T-helper 2 cell treated with Interferon-gamma antibody and Interleukin-4, amounts not matched to agents 5 μg/mL and 100 μg/mL, for 36 hours (primary cell): ENCODE data around the gene LTV1.
"Not testable (repeated sequence)": the region's sequence is repeated elsewhere in the genome, so short reads cannot be mapped to it uniquely, and the experiment has no call there.

Experiments used
- DNase-seq: peaks from one replicate; pipeline ENCODE4 v3.0.0; 2021; ENCODE audit warnings: low spot score
- H3K27ac Mint-ChIP-seq: one replicate; pipeline ENCODE4 v1.8.0; 2021; ENCODE audit warnings: mild to moderate bottlenecking, mixed read lengths
- H3K27me3 Mint-ChIP-seq: one replicate; pipeline ENCODE4 v1.8.0; 2021; ENCODE audit warnings: low read depth, mixed read lengths
- H3K36me3 Mint-ChIP-seq: one replicate; pipeline ENCODE4 v1.8.0; 2021; ENCODE audit warnings: low read depth, mixed read lengths
- H3K4me1 Mint-ChIP-seq: one replicate; pipeline ENCODE4 v1.8.0; 2021; ENCODE audit warnings: low read depth, mixed read lengths
- H3K4me3 Mint-ChIP-seq: one replicate; pipeline ENCODE4 v1.8.0; 2022; ENCODE audit warnings: mild to moderate bottlenecking, moderate library complexity, mixed read lengths
- H3K9me3 Mint-ChIP-seq: one replicate; pipeline ENCODE4 v1.8.0; 2021; ENCODE audit warnings: mixed read lengths

LTV1 gene, protein sequence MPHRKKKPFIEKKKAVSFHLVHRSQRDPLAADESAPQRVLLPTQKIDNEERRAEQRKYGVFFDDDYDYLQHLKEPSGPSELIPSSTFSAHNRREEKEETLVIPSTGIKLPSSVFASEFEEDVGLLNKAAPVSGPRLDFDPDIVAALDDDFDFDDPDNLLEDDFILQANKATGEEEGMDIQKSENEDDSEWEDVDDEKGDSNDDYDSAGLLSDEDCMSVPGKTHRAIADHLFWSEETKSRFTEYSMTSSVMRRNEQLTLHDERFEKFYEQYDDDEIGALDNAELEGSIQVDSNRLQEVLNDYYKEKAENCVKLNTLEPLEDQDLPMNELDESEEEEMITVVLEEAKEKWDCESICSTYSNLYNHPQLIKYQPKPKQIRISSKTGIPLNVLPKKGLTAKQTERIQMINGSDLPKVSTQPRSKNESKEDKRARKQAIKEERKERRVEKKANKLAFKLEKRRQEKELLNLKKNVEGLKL

DNA sequence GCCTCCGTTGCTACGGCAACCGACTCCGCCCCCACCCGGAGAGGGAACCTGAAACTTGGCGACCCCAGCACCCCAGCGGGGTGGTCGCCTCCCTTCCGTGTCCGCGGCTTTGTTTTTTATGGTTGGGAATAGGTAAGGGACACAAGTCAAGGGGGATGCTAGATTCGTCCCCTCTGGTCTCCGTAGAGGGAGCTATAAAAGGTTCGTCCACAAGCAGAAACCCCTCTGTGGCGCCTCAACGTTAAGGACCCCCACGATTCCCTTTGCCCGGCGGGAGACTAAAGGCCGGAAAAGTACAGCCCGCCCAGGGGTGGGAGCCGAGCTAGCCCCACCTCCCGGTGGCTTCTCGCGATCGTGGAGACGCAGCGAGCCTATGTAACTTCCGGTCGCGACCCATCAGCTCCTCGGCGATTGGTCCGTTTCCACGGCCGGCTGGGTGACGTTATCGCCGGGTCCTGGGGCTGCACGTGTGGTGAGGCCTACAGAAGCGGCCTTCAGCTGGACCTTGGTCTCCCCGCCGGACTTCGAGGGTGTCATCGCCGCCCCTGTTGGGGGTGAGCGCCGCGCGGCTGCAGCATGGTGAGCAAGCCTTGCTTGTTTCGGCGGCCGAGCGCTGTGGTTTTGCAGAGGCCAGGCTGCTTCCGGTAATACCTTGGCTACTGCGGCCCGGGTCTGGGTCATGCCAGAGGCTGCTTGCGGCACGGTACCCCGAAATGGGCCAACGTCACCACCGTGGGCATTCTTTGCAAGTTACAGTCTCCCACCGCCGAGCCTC is at the start of gene LTV1:
TSS of gene LTV1 (plus strand) at position 437 of the 775 bp plus-strand sequence. CDS start at position 577, 140 bp downstream.
- Mint-ChIP-seq H3K27me3 (no peaks in the 10 kb centered on the region), H3K9me3 (no peaks in the 10 kb centered on the region), H3K36me3 (peaks cover 32% of the 10 kb centered on the region), H3K4me3 (peak within 1 kb of the TSS; percentile 92), H3K27ac (peak within 1 kb of the TSS; percentile 96), H3K4me1 (peaks cover 17% of the 10 kb centered on the region)
- peak; percentile 91 for DNase-seq

- not testable (repeated sequence) for H3K27me3 Mint-ChIP-seq, H3K4me3 Mint-ChIP-seq, DNase-seq, H3K4me1 Mint-ChIP-seq, H3K27ac Mint-ChIP-seq
- peaks cover 59% of the 10 kb centered on the region for H3K36me3 Mint-ChIP-seq
- peaks cover 38% of the 10 kb centered on the region for H3K9me3 Mint-ChIP-seq
Measured at GRCh38 chr6:143796551-143796950, 46.6 kb upstream of the LTV1 start.

DNA sequence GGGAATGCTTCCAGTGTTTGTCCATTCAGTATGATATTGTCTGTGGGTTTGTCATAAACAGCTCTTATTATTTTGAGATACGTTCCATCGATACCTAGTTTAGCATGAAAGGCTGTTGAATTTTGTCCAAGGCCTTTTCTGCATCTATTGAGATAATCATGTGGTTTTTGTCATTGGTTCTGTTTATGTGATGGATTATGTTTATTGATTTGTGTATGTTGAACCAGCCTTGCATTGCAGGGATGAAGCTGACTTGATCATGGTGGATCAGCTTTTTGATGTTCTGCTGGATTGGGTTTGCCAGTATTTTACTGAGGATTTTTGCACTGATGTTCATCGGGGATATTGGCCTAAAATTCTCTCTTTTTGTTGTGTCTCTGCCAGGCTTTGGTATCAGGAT is 44.7 kb upstream of the LTV1 start:
- H3K36me3 Mint-ChIP-seq, result peaks cover 52% of the 10 kb centered on the region
- not testable (repeated sequence) for H3K4me1 Mint-ChIP-seq, H3K4me3 Mint-ChIP-seq, H3K27ac Mint-ChIP-seq, H3K27me3 Mint-ChIP-seq, DNase-seq
- peaks cover 29% of the 10 kb centered on the region for H3K9me3 Mint-ChIP-seq

GRCh38 chr6:143802833-143803565 is 40.1 kb upstream of the LTV1 start:
- H3K36me3 Mint-ChIP-seq, result peaks cover 49% of the 10 kb centered on the region
- H3K27ac Mint-ChIP-seq, result no peak overlapping the region

GRCh38 chr6:143803769-143804568 is 39.2 kb upstream of the LTV1 start:
- peaks cover 21% of the 10 kb centered on the region for H3K9me3 Mint-ChIP-seq
- H3K27me3 Mint-ChIP-seq, result no peaks in the 10 kb centered on the region
- H3K36me3 Mint-ChIP-seq, result peaks cover 46% of the 10 kb centered on the region
- H3K27ac Mint-ChIP-seq, result no peak overlapping the region
- DNase-seq, result no peak
- peaks cover 20% of the 10 kb centered on the region for H3K4me1 Mint-ChIP-seq
- H3K4me3 Mint-ChIP-seq, result no peak overlapping the region

More at GRCh38 chr6:143802833-143803565, 40.1 kb upstream of the LTV1 start:
- DNase-seq, result no peak
- H3K4me3 Mint-ChIP-seq, result no peak overlapping the region
- peaks cover 20% of the 10 kb centered on the region for H3K4me1 Mint-ChIP-seq
- peaks cover 28% of the 10 kb centered on the region for H3K9me3 Mint-ChIP-seq
- no peaks in the 10 kb centered on the region for H3K27me3 Mint-ChIP-seq

GRCh38 chr6:143804835-143805239 is 38.3 kb upstream of the LTV1 start:
- DNase-seq, result no peak
- H3K9me3 Mint-ChIP-seq, result peaks cover 14% of the 10 kb centered on the region
- H3K4me3 Mint-ChIP-seq, result no peak overlapping the region
- peaks cover 20% of the 10 kb centered on the region for H3K4me1 Mint-ChIP-seq
- H3K36me3 Mint-ChIP-seq, result peaks cover 37% of the 10 kb centered on the region
- H3K27me3 Mint-ChIP-seq, result no peaks in the 10 kb centered on the region
- no peak overlapping the region for H3K27ac Mint-ChIP-seq

- peaks cover 4% of the 10 kb centered on the region for H3K9me3 Mint-ChIP-seq
- no peak overlapping the region for H3K4me3 Mint-ChIP-seq
- DNase-seq, result peak; percentile 91
- H3K4me1 Mint-ChIP-seq, result peaks cover 18% of the 10 kb centered on the region
- peaks cover 25% of the 10 kb centered on the region for H3K36me3 Mint-ChIP-seq
- no peaks in the 10 kb centered on the region for H3K27me3 Mint-ChIP-seq
- no peak overlapping the region for H3K27ac Mint-ChIP-seq
Measured at GRCh38 chr6:143806282-143807102, 36.6 kb upstream of the LTV1 start.

DNA sequence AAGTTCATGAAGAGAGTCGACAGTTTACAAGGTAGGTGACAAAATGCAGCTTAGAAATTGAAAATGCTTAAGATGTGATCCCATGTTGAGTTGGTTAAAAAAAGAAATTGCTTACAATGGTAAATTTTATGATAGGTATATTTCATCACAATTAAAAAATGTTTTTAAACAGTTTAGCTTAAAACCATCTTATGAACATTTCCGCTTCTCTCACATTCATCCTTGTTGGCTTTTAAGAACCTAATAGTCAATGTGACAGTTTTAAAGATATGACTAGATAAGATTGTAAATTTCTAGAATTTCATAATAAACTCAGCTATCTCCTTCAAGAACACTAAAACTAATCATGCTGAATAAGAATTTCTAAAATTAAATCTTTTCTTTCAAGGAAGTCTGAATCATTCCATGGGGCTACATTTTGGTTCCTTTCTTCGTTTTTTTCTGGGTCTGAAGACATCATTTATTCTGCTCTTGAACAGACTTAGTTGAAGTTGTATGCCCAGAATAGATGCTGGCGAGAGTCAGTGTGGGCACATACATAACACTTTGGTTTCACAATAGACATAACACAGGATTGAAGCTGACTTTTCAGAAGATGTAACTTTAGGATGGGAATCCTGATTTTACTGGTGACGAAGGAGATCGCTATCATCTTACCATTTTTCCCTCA is 35.9 kb upstream of the LTV1 start:
- H3K4me3 Mint-ChIP-seq, result no peak overlapping the region
- peaks cover 18% of the 10 kb centered on the region for H3K4me1 Mint-ChIP-seq
- peaks cover 4% of the 10 kb centered on the region for H3K9me3 Mint-ChIP-seq
- H3K27me3 Mint-ChIP-seq, result no peaks in the 10 kb centered on the region
- H3K27ac Mint-ChIP-seq, result no peak overlapping the region
- H3K36me3 Mint-ChIP-seq, result peaks cover 20% of the 10 kb centered on the region
- DNase-seq, result no peak

GRCh38 chr6:143810745-143811144 is 32.4 kb upstream of the LTV1 start:
- peaks cover 13% of the 10 kb centered on the region for H3K36me3 Mint-ChIP-seq
- H3K27me3 Mint-ChIP-seq, result no peaks in the 10 kb centered on the region
- peaks cover 14% of the 10 kb centered on the region for H3K4me1 Mint-ChIP-seq
- H3K4me3 Mint-ChIP-seq, result no peak overlapping the region
- DNase-seq, result no peak
- H3K27ac Mint-ChIP-seq, result no peak overlapping the region
- no peaks in the 10 kb centered on the region for H3K9me3 Mint-ChIP-seq

DNA sequence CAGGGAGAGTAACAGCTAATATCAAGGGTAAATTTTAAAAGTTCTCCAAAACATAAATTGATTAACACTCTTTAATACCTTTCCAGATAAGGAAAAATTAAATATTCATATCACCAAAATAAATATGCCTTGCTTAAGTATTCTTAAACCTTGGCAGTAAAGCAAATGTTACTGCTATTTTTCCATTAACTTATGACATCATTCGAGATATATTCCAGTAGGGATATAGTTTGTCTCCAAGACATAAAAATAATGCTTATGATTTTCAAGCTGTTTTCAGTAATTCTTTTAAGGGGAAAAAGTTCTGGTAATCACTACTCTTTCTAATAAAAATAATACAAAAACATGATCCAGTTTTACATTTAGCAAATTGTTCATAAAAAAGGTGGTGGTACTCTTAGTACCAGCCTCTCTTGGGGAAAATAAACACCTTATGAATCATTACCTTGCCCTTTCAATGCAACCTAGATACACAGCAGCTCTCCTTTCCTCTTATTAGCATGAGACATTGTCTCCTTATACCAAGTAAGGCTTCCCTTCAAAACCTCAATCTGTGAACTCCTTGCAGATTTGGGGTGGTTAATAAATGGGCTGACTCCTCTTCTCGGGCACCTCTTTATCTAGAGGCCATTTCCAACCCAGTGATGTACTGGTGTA is 31.5 kb upstream of the LTV1 start:
- H3K4me1 Mint-ChIP-seq, result peaks cover 8% of the 10 kb centered on the region
- no peak for DNase-seq
- no peaks in the 10 kb centered on the region for H3K27me3 Mint-ChIP-seq
- H3K27ac Mint-ChIP-seq, result no peak overlapping the region
- H3K4me3 Mint-ChIP-seq, result no peak overlapping the region
- H3K36me3 Mint-ChIP-seq, result peaks cover 13% of the 10 kb centered on the region
- H3K9me3 Mint-ChIP-seq, result no peaks in the 10 kb centered on the region

DNA sequence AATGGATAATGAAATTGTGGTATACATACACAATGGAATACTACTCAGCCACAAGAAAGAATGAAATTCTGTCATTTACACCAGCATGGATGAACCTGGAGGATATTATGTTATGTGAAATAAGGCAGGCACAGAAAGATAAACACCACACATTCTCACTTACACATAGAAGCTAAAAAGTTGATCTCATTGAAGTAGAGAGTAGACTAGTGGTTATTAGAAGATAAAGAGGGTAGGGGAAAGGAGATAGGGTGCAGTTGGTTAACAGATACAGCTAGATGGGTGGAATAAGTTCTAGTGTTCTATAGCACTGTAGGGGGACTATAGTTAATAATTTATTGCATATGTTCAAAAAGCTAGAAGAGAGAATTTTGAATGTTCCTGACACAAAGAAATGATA is 25.5 kb upstream of the LTV1 start:
- DNase-seq, result no peak
- Mint-ChIP-seq H3K27me3 (no peaks in the 10 kb centered on the region), H3K27ac (no peak overlapping the region), H3K36me3 (no peaks in the 10 kb centered on the region), H3K4me3 (no peak overlapping the region), H3K4me1 (no peaks in the 10 kb centered on the region), H3K9me3 (no peaks in the 10 kb centered on the region)

DNA sequence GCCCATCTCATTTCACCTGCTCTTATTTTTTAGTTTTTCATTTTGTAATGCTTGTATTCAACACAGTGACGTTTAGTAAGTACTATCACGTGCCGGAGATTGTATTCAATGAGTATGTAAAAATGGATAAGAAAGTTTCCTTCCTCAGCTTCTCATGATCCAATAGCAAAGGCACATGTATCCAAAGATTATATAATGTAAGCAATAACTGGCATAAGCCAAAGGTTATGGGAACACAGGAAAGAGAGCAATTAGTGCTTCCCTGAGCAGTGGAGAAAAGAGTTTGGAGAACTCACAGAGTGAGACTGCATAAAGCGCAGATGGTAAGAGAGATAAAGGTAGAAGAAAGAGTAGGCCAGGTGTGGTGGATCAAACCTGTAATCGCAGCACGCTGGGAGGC is 21.8 kb upstream of the LTV1 start:
- peaks cover 2% of the 10 kb centered on the region for H3K36me3 Mint-ChIP-seq
- H3K4me1 Mint-ChIP-seq, result no peaks in the 10 kb centered on the region
- no peak for DNase-seq
- no peak overlapping the region for H3K4me3 Mint-ChIP-seq
- H3K9me3 Mint-ChIP-seq, result no peaks in the 10 kb centered on the region
- no peak overlapping the region for H3K27ac Mint-ChIP-seq
- H3K27me3 Mint-ChIP-seq, result no peaks in the 10 kb centered on the region
